GM10266 (cell line): ENCODE measurements around the gene L3MBTL1.
"Not testable (repeated sequence)": the region's sequence is repeated elsewhere in the genome, so short reads cannot be mapped to it uniquely, and the experiment has no call there.

Experiments used
- DNase-seq: peaks from one replicate; pipeline ENCODE4 v3.0.0; 2012; ENCODE audit errors: extremely low spot score
- TF ChIP-seq, protein P1 (sequence below): IDR thresholded peaks from 2 replicates; pipeline ENCODE4 v1.5.1; 2012; ENCODE audit warnings: mild to moderate bottlenecking, low read depth; ENCODE audit not compliant: control insufficient read depth, insufficient read depth; ENCODE audit errors: missing control alignments

L3MBTL1 gene

DNA sequence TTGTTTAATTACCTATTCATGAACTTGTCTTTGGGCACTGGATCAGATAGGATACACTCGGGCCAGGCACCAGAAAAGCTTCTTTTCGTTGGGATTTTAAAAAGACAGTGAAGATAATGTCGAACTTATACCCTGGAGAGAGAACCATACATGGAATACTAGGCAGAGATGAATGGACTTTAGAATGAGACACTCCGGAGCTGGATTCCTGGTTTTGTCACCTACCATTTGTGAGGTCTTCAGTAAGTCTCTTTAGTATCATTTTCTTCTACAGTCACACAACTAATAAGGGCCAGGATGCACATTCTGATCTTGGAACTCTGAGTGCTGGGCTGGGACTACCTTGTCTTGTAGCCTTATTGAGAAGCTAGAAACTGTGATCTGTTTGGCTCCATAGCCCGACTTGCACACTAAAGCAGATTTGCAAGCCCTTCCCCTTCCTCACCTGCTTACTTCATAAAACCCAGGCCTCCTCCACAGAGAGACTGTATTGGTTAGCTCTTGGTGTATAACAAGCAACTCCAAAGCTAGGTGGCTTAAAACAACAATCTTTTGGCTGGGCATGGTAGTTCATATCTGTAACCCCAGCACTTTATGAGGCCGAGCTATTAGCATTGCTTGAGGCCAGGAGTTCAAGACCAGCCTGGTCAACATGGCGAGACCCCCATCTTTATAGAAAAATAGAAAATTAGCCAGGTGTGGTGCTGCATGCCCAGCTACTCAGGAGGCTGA, 75.8 kb downstream of the L3MBTL1 start:
- no peak for DNase-seq
- TF ChIP-seq, protein P1, sequence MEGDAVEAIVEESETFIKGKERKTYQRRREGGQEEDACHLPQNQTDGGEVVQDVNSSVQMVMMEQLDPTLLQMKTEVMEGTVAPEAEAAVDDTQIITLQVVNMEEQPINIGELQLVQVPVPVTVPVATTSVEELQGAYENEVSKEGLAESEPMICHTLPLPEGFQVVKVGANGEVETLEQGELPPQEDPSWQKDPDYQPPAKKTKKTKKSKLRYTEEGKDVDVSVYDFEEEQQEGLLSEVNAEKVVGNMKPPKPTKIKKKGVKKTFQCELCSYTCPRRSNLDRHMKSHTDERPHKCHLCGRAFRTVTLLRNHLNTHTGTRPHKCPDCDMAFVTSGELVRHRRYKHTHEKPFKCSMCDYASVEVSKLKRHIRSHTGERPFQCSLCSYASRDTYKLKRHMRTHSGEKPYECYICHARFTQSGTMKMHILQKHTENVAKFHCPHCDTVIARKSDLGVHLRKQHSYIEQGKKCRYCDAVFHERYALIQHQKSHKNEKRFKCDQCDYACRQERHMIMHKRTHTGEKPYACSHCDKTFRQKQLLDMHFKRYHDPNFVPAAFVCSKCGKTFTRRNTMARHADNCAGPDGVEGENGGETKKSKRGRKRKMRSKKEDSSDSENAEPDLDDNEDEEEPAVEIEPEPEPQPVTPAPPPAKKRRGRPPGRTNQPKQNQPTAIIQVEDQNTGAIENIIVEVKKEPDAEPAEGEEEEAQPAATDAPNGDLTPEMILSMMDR: no peak

DNA sequence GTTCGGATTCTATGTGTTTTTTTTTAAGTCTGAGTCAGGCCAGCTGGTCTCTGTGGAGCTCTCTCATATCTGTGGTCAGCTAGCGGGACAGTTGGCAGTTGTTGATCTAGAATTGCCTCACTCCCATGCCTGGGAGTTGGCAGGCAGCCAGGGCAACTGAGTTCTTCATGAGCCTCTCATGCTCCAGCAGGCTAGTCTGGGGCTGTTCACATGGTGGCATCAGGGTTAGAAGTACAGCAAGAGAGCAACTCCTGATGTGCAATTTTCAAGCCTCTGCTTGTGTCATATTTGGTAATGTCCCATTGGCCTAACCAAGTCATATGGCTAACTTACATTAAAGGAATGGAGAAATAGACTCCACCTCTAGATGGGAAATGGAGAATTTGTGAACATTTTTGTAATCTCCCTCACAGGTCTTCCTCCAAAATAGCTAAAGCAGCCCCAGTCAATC, 76.5 kb downstream of the L3MBTL1 start:
- TF ChIP-seq, protein P1: no peak
- DNase-seq: no peak

DNA sequence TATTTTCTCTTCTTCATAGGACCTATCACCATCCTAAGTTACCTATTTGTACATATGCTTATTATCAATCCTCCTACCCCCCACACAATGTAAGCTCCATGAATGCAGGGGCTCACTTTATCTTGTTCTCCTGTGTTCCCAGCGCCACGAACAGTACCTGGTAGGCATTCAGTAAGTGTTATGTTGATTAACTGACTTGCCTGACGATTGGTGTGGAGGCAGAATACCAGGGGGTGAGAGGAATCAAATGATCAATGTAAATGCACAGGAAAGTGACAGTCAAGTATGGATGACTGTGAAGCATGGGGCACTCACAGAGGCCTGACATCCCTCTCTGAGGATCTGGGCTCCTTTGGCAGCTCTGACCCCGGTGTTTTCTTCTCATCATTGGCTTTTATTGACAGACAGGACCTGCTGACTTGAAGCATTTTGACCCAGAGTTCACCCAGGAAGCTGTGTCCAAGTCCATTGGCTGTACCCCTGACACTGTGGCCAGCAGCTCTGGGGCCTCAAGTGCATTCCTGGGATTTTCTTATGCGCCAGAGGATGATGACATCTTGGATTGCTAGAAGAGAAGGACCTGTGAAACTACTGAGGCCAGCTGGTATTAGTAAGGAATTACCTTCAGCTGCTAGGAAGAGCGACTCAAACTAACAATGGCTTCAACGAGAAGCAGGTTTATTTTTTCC, 77.1 kb downstream of the L3MBTL1 start:
- no peak for DNase-seq

DNA sequence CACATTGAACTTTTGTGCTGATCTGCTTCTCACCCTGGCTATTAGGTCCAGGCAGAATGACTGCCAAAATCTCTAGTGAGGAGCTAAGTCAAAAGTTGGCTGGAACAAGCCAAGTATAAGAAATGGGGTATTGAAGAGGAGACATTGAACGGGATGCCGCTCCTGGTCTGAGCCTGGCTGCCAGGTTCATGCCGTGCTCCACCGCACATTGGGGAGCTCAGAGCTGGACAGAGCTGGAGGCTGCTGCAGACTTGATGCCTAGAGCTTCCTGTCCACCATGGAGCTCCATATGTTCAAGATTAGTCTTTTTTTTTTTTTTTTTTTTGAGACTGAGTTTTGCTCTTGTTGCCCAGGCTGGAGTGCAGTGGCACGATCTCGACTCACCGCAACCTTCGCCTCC, 79.1 kb downstream of the L3MBTL1 start:
- TF ChIP-seq, protein P1: no peak
- no peak for DNase-seq

More for the DNA sequence above, 77.1 kb downstream of the L3MBTL1 start:
- TF ChIP-seq, protein P1: no peak

DNA sequence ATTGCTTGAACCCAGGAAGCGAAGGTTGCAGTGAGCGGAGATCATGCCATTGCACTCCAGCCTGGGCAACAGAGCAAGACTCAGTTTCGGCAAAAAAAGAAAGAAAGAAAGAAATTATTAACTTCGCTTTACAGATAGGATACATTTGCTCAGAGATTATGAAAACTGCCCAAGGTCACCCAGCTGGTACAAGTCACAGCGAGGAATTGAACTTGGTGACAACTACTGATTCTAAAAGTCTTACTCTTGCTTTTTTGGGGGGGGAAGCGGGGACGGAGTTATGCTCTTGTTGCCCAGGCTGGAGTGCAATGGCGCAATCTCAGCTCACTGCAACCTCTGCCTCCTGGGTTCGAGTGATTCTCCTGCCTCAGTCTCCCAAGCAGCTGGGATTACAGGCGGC, 81.0 kb downstream of the L3MBTL1 start:
- DNase-seq: not testable (repeated sequence)

DNA sequence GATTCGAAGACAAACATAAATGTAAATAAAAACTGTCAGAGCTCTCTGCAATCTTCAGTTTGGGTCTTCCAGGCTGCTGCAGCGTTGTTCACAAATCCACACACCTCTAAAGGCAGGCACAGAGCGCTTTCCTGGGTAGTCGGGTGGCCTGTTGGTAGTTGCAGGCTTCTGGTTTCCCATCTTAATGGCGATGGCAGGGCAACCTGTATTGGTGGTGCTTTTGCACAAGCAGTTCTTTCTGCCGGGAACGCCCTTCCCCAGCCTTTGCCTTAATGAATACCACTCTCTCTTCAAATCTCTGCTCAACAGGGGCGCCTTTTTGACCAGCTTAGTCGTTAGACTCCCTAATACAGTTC, 82.5 kb downstream of the L3MBTL1 start:
- DNase-seq: peak; percentile 33
- TF ChIP-seq, protein P1: no peak

DNA sequence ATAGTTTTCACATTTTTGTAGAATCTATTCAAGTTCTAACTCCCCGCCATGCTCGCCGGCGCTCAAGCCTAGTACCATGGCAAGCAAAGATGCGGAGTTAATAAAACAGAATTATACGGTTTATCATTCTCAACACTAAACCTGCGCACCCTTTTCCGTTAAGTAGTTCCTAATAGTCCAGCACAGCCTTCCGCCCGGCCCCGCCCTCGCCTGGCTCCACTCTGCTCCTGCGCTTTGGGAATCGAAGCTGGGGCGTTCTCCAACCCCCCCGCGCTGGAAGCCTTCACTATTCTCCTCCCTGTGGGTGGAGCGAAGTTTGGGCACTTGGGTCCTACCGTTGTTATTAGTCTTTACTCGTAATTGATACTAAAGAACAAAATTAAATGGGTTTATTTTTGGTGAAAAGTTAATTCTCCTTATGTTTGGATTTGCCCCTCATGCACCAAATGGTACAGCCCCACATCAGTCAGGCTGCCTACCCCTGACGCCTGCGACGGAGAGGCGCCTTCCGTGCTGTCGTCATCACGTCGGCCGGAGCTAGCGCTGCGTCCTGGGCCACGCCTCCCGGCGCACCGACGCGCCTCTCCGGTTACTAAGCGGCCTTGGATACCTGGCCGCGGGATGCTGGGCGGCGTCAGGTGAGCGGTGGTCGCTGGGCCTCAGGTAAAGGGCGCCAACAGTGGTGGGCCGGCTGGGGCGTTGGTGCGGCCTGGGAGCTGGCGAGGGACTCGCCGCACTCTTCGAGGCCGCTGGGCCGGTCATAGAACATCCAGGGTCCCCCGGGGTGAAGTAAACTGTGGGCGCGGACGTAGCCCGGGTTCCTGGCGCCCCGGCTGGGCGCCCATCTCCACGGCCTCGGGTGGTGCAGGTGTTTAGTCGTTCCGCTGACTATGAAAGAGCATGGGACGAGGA, 83.2 kb downstream of the L3MBTL1 start, which contains the start of gene IFT52:
Gene IFT52, plus strand, starts transcription at position 546 of the 912 bp plus-strand sequence. CDS start 3,762 bp downstream, outside the sequence.
- TF ChIP-seq, protein P1: no peak

More for the DNA sequence above, 83.2 kb downstream of the L3MBTL1 start, which contains the start of gene IFT52:
- DNase-seq: peak; percentile 91
